HG02759 (cell line): ENCODE results near the gene P2RY8.
A peak's percentile ranks its signal among the peaks of the same experiment; 100 is the strongest.
"Not testable (repeated sequence)": the region's sequence is repeated elsewhere in the genome, so short reads cannot be mapped to it uniquely, and the experiment has no call there.

Experiments used
- ATAC-seq: cut with Tn5 transposase; IDR thresholded peaks from one replicate; pipeline ENCODE4 v1.9.1; 2021; ENCODE audit warnings: mild to moderate bottlenecking, moderate library complexity; ENCODE audit not compliant: unreplicated experiment

Gene P2RY8

GRCh38 chrX:1545776-1546408 is 8.9 kb upstream of the P2RY8 start:
- ATAC-seq = no peak

DNA sequence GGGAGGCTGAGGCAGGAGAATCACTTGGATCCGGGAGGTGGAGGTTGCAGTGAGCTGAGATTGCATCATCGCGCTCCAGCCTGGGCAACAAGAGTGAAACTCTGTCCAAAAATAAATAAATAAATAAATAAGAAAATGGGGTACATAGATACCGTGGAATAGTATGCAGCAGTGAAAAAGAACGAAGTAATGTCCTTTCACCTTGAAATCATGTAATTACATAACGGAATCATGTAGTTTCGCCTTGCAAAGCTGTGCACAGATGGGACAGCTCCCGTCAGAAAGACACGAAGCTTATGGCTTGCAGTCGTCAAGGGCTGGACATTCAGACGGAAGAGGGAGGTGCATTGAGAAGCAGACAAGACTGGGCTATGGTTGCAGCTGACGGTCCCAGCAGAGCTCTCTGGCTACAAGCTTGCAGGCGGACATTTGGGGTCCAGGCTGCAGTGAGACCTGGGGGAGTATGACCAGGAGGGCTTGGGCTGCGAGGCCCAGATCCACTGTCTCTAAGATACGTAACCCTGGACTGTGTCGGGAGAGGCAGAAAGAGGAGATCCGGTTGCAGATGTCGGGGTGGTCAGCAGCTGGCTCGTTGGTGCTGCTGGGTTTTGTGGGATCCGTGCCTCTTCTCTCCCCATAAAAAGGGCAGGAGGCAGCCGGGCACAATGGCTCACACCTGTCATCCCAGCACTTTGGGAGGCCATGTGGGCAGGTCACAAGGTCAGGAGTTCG is 6.2 kb upstream of the P2RY8 start:
- ATAC-seq = no peak

- not testable (repeated sequence) for ATAC-seq
Observed at GRCh38 chrX:1539146-1539545, 2.2 kb upstream of the P2RY8 start.

DNA sequence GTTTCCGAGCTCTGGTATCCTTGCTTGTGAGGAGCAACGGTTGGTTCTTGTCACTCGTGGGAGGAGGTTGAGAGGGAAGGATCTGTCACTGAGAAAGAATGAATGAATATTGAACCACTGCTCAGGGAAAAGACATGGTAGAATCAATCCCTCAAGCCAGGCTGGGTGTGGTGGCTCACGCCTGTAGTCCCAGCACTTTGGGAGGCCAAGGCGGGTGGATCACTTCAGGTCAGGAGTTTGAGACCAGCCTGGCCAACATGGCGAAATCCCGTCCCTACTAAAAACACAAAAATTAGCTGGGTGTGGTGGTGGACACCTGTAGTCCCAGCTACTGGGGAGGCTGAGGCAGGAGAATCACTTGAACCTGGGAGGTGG is 718 bp upstream of the P2RY8 start:
- ATAC-seq = not testable (repeated sequence)

- peak; percentile 7 for ATAC-seq
Observed at GRCh38 chrX:1536712-1537030, 314 bp downstream of the P2RY8 start.

DNA sequence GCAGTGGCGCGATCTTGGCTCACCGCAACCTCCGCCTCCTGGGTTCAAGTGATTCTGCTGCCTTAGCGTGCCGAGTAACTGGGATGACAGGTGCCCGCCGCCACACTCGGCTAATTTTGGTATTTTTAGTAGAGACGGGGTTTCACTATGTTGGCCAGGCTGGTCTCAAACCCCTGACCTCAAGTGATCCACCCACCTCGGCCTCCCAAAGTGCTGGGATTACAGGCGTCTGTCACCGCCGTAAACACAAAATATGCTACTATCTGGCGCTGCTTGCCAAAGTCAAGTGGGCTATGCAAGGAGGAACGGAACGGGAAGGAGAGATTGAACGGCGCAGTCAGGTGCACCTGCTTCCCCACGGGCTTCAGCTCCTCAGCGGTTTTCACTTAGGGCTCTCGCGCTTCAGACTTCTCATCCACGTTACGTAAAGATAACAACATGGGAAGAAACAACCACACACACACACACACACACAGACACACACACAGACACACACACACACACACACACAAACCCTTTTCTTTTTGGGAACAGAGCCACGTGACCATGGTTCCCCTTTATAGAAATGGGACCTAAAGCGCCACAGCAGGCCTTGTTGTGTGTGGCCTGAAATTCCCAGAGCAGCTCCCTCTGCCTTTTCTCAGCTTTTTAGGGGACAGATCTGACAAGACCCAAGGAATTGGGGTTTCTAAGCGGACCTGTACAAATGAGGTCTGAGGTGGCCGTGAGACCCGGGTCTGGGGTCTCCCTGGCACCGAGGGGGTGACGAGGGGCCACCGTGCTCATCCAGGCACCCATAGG is 1.5 kb downstream of the P2RY8 start:
- ATAC-seq = peak; percentile 33

DNA sequence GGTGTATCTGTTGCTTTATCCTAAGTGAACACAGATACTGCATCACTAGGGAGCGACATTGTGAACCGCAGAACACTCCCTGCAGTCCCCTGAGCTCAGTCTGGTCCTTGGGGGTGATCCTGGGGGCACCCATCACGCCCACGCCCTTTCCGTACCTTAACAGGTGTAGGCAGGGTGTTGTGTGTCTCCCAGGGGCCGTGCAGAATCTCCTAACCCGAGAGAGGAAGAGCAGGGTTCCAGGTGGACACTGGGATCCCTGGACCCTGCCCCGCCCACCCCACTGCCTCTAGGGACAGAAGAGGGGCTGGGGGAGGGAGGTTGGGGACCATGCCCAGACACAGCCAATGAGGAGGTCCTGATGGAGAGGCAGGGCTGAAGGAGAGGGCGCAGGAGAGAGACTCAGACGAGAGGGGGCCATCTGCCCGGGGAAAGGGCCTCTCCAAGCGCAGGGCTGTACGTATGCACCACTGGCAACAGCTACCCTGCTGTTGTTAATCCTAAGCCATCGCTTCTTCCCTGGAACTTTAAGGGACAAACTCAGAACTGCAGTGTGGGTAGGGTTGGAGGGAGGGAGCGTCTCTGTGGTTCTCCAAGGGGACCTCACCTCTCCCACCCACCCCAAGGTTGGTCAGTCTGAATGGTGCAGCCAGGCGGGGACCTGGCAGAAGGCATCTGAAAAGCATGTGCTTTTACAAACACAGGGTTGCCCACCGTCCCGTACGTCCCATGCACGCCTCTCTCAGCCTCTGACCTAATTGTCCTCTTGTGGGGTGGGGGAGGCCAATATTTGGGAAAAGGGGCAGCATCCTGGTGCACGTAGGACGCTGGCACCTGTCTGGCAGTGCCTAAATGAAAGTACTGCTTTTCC is 2.5 kb downstream of the P2RY8 start:
- ATAC-seq = peak; percentile 33

DNA sequence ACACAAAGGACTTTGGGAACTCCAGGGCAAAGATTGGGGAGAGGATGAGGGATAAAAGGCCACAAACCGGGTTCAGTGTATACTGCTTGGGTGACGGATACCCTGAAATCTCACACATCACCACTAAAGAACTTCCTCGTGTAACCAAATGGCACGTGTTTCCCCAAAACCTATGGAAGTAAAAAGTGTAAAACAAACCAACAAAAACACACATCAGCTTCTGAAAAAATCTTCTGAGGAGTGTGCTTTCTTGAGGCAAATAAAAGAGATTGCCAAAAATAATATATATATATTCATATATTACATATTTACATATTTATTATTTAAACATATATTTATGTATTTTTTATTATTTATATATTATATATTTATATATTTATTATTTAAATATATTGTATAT is 3.9 kb downstream of the P2RY8 start:
- ATAC-seq = no peak

DNA sequence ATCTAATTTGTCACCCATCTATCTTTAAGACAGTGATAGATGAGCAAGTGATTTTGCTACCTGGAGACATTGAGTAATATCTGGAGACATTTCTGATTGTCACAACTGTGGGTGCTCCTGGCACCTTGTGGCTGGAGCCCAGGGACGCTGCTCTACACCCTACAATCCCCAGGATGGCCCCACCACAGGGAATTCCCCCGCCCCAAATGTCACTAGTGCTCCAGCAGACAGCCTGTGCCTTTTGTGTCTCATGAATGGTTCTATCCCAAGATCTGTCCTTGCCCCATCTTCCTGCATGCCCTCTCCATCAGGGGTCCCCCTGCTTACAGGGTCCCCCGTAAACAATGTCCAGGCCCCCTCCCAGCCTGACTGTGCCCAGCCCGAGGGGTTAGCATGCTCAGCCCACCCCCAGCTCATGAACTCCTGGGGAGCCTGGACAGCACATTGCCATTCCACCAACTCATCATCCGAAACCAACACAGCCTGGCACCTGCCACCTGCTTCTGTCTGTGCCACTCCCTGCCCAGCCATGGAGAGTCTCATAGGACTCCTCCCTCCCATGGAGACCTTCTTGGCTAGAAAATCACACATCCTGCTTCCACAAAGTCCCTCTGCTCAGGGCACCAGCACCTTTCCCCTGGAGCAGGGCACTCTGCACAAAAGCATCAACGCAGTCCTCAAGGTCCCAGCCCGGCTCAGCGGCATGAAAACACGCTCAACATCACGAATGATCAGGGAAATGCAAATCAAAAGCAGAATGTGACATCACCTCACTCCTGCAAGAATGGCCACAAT is 5.7 kb downstream of the P2RY8 start:
- ATAC-seq = no peak

- no peak for ATAC-seq
Observed at GRCh38 chrX:1529756-1530155, 7.2 kb downstream of the P2RY8 start.

DNA sequence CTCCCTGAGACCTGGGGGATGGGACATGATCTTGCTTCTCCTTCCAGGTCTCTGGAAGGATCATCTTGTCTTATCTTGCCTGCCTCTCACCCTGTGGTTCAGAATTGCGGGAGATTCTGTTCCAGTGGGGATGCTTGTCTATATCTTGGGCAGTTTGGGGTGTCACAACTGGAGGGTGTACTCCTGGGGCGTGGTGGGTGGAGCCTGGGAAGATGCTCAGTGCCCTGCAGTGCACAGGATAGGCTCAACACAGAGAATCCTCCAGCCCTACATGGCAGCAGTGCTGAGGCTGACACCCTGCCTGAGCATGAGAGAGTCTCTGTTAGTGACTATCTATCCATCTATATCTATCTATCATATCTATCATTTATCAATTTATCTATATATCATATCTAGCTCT is 7.7 kb downstream of the P2RY8 start:
- no peak for ATAC-seq

DNA sequence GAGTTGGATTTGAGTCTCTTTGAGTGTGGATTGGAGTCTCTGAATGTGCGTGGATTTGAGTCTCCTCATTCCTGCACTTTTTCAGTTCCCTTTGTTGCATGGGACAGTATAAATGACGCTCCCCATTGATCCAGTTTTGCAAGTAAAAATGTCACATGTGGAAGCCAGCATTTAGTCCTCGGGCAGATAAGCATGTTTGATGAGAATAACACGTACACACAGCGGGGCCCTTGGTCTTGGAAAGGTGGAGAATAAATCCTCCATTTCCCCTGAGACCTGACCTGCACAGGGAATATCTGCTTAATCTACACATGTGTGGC is 8.1 kb downstream of the P2RY8 start:
- no peak for ATAC-seq

GRCh38 chrX:1528186-1528883 is 8.7 kb downstream of the P2RY8 start:
- no peak for ATAC-seq

DNA sequence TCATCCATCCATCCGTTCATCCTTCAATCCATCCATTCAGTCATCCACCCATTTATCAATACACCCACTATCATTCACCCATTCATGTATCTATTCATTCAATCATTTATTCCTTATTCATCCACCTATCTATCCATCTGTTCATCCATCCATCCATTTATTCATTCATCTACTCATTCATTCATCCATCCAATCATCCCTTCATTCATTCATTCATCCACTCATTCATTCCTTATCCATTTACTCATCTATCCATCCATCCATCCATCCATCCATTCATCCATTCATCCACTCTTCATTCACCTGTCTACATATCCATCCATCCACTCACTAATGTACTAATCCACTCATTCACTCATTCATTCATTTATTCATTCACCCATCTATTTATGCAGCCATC is 9.5 kb downstream of the P2RY8 start:
- no peak for ATAC-seq

DNA sequence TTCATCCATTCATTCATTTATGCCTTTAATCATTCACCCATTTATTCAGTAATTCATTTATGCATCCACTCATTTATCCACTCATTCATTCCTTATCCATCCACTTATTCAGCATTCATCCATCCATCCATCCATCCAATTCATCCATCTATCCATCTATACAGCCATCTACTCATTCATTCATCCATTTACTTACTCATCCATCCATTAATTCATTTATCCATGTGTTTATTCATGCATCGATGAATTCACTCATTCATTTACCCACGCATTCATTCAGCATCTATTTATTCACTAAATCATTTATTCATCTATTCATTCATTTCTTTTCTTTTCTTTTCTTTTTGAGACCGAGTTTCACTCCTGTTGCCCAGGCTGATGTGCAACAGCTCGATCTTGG is 10.4 kb downstream of the P2RY8 start:
- no peak for ATAC-seq

GRCh38 chrX:1525583-1526355 is 11.2 kb downstream of the P2RY8 start:
- ATAC-seq = no peak

DNA sequence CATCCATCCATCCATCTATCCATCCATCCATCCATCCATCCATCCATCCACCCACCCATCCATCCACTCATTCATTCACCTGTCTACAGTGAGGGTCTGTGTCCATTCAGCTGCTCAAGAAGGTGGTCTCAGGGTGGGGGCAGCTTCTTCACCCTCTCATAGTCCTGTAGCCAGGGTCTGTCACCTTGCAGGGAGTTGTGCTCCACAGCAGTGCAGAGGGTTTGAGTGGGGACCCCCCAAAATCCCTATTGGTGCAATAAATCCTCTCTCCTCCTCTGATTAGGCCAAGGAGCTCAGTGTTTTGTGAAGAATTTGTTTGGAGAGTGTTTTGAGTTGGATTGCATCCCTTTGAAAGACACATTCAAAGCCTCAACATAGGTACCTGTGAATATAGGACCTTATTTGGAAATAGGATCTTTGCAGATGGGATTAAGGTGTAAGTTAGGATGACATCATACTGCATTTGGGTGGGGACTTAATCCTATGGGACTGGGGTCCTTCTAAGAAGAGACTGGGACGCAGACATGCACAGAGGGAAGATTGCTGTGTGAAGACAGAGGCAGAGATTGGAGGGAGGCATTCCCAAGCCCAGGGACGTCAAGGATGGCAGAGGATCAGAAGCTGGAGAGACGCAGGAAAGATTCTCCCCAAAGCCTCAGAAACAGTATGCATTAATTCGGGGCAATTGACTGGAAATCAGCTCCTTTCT is 12.0 kb downstream of the P2RY8 start:
- ATAC-seq = no peak

DNA sequence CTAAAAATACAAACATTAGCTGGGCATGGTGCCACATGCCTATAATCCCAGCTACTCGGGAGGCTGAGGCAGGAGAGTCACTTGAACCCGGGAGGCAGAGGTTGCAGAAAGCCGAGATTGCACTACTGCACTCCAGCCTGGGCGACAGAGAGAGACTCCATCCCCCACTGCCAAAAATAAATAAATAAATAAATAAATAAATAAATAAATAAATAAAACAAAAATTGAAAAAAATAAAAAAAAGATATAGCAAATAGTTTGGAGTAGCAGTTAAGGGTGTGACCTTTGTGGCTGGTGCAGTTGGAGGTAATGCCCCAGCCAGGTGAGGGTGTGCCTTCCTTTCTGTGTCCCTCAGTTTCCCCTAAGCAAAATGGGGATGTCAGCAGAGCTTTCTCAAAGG is 14.1 kb downstream of the P2RY8 start:
- not testable (repeated sequence) for ATAC-seq
